Colonic mucosa (tissue), 4 donors: ENCODE measurements around the gene PRPH. TPM values are rescaled to one million over a fixed set of nuclear protein-coding genes. Genes with fewer than 3 reads are reported as not detected.
"Not testable (repeated sequence)": the region's sequence is repeated elsewhere in the genome, so short reads cannot be mapped to it uniquely, and the experiment has no call there.

Experiments used
- DNase-seq: peaks from one replicate; pipeline ENCODE4 v3.0.0-alpha.2; 2020
- H3K27ac ChIP-seq: fragments of 200-600 bp; one replicate; pipeline ENCODE4 v1.8.0; 2021
- H3K27me3 ChIP-seq: fragments of 200-600 bp; one replicate; pipeline ENCODE4 v1.8.0; 2021
- H3K36me3 ChIP-seq: fragments of 200-600 bp; one replicate; pipeline ENCODE4 v1.8.0; 2021
- H3K4me1 ChIP-seq: fragments of 200-600 bp; one replicate; pipeline ENCODE4 v1.8.0; 2021; ENCODE audit warnings: mild to moderate bottlenecking
- H3K4me3 ChIP-seq: fragments of 200-600 bp; one replicate; pipeline ENCODE4 v1.8.0; 2021
- H3K9ac ChIP-seq, 2 donors: one replicate each; pipeline ENCODE4 v1.7.0; 2013; ENCODE audit warnings: control low read depth in 2 of 2, low read depth in 2 of 2, low read length in 2 of 2
- H3K9me3 ChIP-seq: fragments of 200-600 bp; one replicate; pipeline ENCODE4 v1.8.0; 2021
- CTCF ChIP-seq: fragments of 200-600 bp; IDR thresholded peaks from one replicate; pipeline ENCODE4 v1.8.0; 2022; ENCODE audit warnings: antibody characterized with exemption, mild to moderate bottlenecking
- intact Hi-C: fragments of 100-400 bp; cut with DNase I; formaldehyde crosslinking; loops from one replicate; pipeline ENCODE4 v1.14.1; 2022
- total RNA-seq, 2 donors: library from RNA; stranded (reverse); fragmentation: NEBNext Ultra II Directional in 1 of 2; extraction: Animal tissue kit (Norgen Biotek cat#: 25700) in 1 of 2; gene quantifications; one replicate each; pipeline ENCODE4 v1.2.1, GENCODE V29; 2021
- donor health status: healthy.
- donor health status: DM: no; HTN: no; CAD: no.
- donor health status: DM: no; HTN: no; CAD: no.

Gene PRPH
- 10 to 100 TPM in 1 of 2 donors, 1 to 10 TPM in 1; 3.9 to 21.9 TPM for total RNA-seq

DNA sequence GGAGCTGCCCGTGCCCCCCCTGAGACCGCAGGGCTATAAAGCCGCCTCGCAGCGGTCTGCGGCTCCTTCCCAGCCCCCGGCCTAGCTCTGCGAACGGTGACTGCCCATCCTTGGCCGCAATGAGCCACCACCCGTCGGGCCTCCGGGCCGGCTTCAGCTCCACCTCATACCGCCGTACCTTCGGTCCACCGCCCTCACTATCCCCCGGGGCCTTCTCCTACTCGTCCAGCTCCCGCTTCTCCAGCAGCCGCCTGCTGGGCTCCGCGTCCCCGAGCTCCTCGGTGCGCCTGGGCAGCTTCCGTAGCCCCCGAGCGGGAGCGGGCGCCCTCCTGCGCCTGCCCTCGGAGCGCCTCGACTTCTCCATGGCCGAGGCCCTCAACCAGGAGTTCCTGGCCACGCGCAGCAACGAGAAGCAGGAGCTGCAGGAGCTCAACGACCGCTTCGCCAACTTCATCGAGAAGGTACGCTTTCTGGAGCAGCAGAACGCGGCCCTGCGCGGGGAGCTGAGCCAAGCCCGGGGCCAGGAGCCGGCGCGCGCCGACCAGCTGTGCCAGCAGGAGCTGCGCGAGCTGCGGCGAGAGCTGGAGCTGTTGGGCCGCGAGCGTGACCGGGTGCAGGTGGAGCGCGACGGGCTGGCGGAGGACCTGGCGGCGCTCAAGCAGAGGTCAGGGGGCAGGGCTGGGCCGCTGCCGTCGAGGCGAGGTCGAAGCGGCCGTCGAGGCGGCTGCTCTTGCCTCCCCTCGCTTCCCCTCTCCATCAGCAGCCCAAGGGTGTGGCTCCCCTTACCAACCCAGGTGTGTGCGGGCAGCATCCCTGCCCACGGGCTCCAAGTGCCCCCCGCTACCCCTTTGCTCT, at the start of gene PRPH:
TSS of gene PRPH (plus strand) at position 66 of the 855 bp plus-strand sequence. CDS start at position 120, 54 bp downstream.
- intact Hi-C loops, result no loop called here
- H3K9ac ChIP-seq, result peak within 1 kb of the TSS in 1 of 2 donors; percentile 24
- no peaks in the 10 kb centered on the region for H3K9me3 ChIP-seq
- H3K4me1 ChIP-seq, result peaks cover 12% of the 10 kb centered on the region
- no peak for DNase-seq
- H3K27me3 ChIP-seq, result peaks cover 47% of the 10 kb centered on the region
- H3K4me3 ChIP-seq, result no peak within 1 kb of the TSS
- H3K36me3 ChIP-seq, result no peaks in the 10 kb centered on the region
- no peak for TF ChIP-seq CTCF
- no peak within 1 kb of the TSS for H3K27ac ChIP-seq

GRCh38 chr12:49251357-49251756, 43.6 kb upstream of the PRPH start:
- Histone ChIP-seq H3K9me3 (no peaks in the 10 kb centered on the region), H3K27me3 (no peaks in the 10 kb centered on the region), H3K4me1 (no peaks in the 10 kb centered on the region), H3K36me3 (no peaks in the 10 kb centered on the region), H3K27ac (no peak overlapping the region), H3K9ac (no peak overlapping the region), H3K4me3 (no peak overlapping the region)
- no peak for DNase-seq
- no peak for TF ChIP-seq CTCF
- intact Hi-C loops, result no loop called here

DNA sequence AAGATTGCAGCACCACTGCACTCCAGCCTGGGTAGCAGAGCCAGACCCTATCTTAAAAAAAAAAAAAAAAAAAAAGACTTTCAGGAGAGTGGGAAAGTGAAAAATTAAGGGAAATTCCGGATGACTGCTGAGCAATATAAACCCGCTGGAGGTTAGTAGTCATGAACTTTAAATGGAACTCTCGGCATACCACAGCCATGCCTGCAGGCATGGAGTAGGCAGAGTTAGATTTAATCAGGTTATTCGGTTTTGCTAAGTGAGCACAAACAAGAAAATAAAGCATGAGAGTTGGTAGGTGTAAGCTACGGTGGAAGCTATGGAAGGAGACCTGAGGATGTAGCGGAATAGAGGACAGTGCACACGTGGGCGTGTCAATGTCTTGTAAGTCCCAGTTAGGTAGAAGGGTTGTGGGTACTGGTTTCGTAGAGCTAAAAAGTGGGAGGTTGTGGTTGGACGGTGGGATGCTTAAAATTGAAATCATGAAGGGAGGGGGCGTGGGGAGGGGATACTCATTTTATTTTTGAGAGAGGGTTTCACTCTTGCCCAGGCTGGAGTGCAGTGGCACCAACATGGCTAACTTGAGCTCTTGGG, 41.8 kb upstream of the PRPH start:
- TF ChIP-seq CTCF, result no peak
- no peak overlapping the region for H3K27ac ChIP-seq
- no peaks in the 10 kb centered on the region for H3K27me3 ChIP-seq
- DNase-seq, result no peak
- no peak overlapping the region for H3K9ac ChIP-seq
- H3K36me3 ChIP-seq, result no peaks in the 10 kb centered on the region
- intact Hi-C loops, result no loop called here
- H3K9me3 ChIP-seq, result no peaks in the 10 kb centered on the region
- H3K4me3 ChIP-seq, result no peak overlapping the region
- H3K4me1 ChIP-seq, result no peaks in the 10 kb centered on the region

DNA sequence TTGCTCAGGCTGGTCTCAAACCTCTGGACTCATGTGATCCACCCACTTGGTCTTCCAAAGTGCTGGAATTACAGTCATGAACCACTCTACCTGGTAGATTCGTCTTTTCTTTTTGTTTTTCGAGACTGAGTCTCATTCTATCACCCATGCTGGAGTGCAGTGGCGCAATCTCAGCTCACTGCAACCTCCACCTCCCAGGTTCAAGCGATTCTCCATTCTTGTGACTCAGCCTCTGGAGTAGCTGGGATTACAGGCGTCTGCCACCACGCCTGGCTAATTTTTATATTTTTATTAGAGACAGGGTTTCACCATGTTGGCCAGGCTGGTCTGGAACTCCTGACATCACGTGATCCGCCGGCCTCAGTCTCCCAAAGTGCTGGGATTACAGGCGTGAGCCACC, 39.5 kb upstream of the PRPH start:
- H3K9ac ChIP-seq, intact Hi-C loops, H3K27me3 ChIP-seq, H3K9me3 ChIP-seq, H3K27ac ChIP-seq, DNase-seq, H3K4me1 ChIP-seq, H3K4me3 ChIP-seq, H3K36me3 ChIP-seq: not testable (repeated sequence)

- Histone ChIP-seq H3K9me3 (no peaks in the 10 kb centered on the region), H3K27me3 (no peaks in the 10 kb centered on the region), H3K9ac (no peak overlapping the region), H3K36me3 (no peaks in the 10 kb centered on the region), H3K4me3 (no peak overlapping the region), H3K4me1 (no peaks in the 10 kb centered on the region), H3K27ac (no peak overlapping the region)
- DNase-seq, result no peak
- intact Hi-C loops, result no loop called here
- no peak for TF ChIP-seq CTCF
Measured at GRCh38 chr12:49255857-49256637, 38.9 kb upstream of the PRPH start.

GRCh38 chr12:49257508-49258184, 37.3 kb upstream of the PRPH start:
- H3K27me3 ChIP-seq, H3K27ac ChIP-seq, H3K4me3 ChIP-seq, intact Hi-C loops, H3K4me1 ChIP-seq, H3K36me3 ChIP-seq, H3K9me3 ChIP-seq, DNase-seq, H3K9ac ChIP-seq: not testable (repeated sequence)
